ENCODE results near the gene EPHA6.

- TF ChIP-seq POLR2A (IDR thresholded peaks at IDR 0.05; ENCODE audit: low read length) (no peak), GATA1 (IDR thresholded peaks at IDR 0.05; ENCODE audit: low read depth, low read length) (no peak)
Measured at GRCh38 chr3:96806341-96806740, 8.1 kb upstream of the EPHA6 start.

Data from erythroblast (primary cell).